HepG2 (cell line): ENCODE measurements around the gene ZNF747. TPM values are rescaled to one million over a fixed set of nuclear protein-coding genes. Genes with fewer than 3 reads are reported as not detected.

ENCODE experiments used
- ATAC-seq: fragments of 200-7000 bp; cut with Tn5 transposase; 3 replicates; pipeline ENCODE4 v1.9.1; 2020; ENCODE audit warnings: mild to moderate bottlenecking, moderate library complexity
- BruUV-seq: library from RNA; stranded (reverse); fragments of 400-500 nt; replicated peaks from 2 replicates; lab custom pipeline; 2021; lab: Mats Ljungman, UMichigan
- CTCF ChIA-PET: fragments of 300-600 bp; formaldehyde crosslinking; extraction: SDS; loops from one replicate; lab custom pipeline; 2021; ENCODE audit warnings: low total read pairs, inconsistent platforms, low intra/inter-chr PET ratio; lab: Yijun Ruan, JAX
- POLR2A ChIA-PET: fragments of 350-600 bp; sonication (Branson Sonifier 250); formaldehyde crosslinking; loops from one replicate; lab custom pipeline; 2020; ENCODE audit warnings: antibody characterized with exemption, inconsistent platforms; lab: Yijun Ruan, JAX
- DNase-seq: peaks from one replicate; pipeline ENCODE4 v3.0.0-alpha.2; 2015; ENCODE audit warnings: low spot score
- FAIRE-seq: peaks from 3 replicates; lab custom pipeline; 2011; peaks lifted over from hg19 to GRCh38; lab: Jason Lieb, UNC
- H2AFZ ChIP-seq: one replicate; pipeline ENCODE4 v1.6.1; 2011; ENCODE audit warnings: low read length, inconsistent platforms
- H3K27ac ChIP-seq: fragments of 300-600 bp; 3 replicates; pipeline ENCODE4 v1.8.0; 2011; ENCODE audit warnings: mixed run types, mild to moderate bottlenecking, mixed read lengths, low read length, inconsistent platforms; ENCODE audit not compliant: insufficient read depth; ENCODE audit errors: extremely low read length
- H3K27me3 ChIP-seq, 2 experiments: fragments of 200-600 bp in 1 of 2; 2 replicates in 1 of 2; 3 replicates in 1 of 2; pipeline versions ENCODE4 v1.6.0 to v1.8.0; 2011; ENCODE audit warnings: low read length in 2 of 2, mild to moderate bottlenecking in 2 of 2, moderate library complexity in 2 of 2, inconsistent platforms in 1 of 2; ENCODE audit not compliant: insufficient read depth in 2 of 2, control insufficient read depth in 1 of 2
- H3K36me3 ChIP-seq, 2 experiments: fragments of 200-600 bp in 1 of 2; replicated peaks in 1 of 2; 2 replicates in 1 of 2; 3 replicates in 1 of 2; pipeline versions ENCODE4 v1.5.1 to v1.8.0; 2011; ENCODE audit warnings: low read length in 2 of 2, inconsistent platforms in 1 of 2; ENCODE audit not compliant: insufficient read depth in 2 of 2, control insufficient read depth in 1 of 2
- H3K4me1 ChIP-seq: 2 replicates; pipeline ENCODE4 v1.5.1; 2012; ENCODE audit warnings: low read length, inconsistent platforms; ENCODE audit not compliant: insufficient read depth
- H3K4me2 ChIP-seq: 2 replicates; pipeline ENCODE4 v1.6.0; 2011; ENCODE audit warnings: low read depth, low read length, inconsistent platforms
- H3K4me3 ChIP-seq, 3 experiments: fragments of 200-600 bp in 1 of 3; sonication (generic), shearing (Covaris generic) in 1 of 3; replicated peaks in 1 of 3; 2 replicates each; pipeline ENCODE4 v1.5.1; 2011 to 2016; ENCODE audit warnings: low read length in 3 of 3, inconsistent platforms in 2 of 3, low read depth in 2 of 3, mild to moderate bottlenecking in 2 of 3, control low read depth in 1 of 3, mixed read lengths in 1 of 3; ENCODE audit not compliant: insufficient read depth in 1 of 3
- H3K79me2 ChIP-seq: one replicate; pipeline ENCODE4 v1.6.1; 2011; ENCODE audit warnings: low read length, inconsistent platforms; ENCODE audit not compliant: insufficient read depth
- H3K9ac ChIP-seq: 2 replicates; pipeline ENCODE4 v1.6.0; 2011; ENCODE audit warnings: mild to moderate bottlenecking, low read depth, low read length, inconsistent platforms; ENCODE audit not compliant: insufficient read depth
- H3K9me3 ChIP-seq: 2 replicates; pipeline ENCODE4 v1.5.1; 2012; ENCODE audit warnings: mild to moderate bottlenecking, low read length
- H4K20me1 ChIP-seq: 2 replicates; pipeline ENCODE4 v1.6.0; 2011; ENCODE audit warnings: inconsistent platforms, mild to moderate bottlenecking, low read length, moderate library complexity; ENCODE audit not compliant: insufficient read depth
- FOXA1 ChIP-seq, 2 experiments: fragments of 450-650 bp in 1 of 2; sonication (generic) in 1 of 2; formaldehyde crosslinking in 1 of 2; IDR thresholded peaks; 2 replicates each; pipeline versions ENCODE4 v1.4.0 to v1.6.1; 2016 to 2020; ENCODE audit warnings: missing genetic modification reagents in 1 of 2
- GATA4 ChIP-seq: sonication (generic); IDR thresholded peaks from 2 replicates; pipeline ENCODE4 v1.6.1; 2016; ENCODE audit warnings: antibody characterized with exemption, low read depth, borderline replicate concordance
- HNF4A ChIP-seq: sonication (generic); formaldehyde crosslinking; IDR thresholded peaks from 2 replicates; pipeline ENCODE4 v1.4.0; 2020; ENCODE audit warnings: missing genetic modification reagents
- KDM2A ChIP-seq: sonication (generic); formaldehyde crosslinking; IDR thresholded peaks from 2 replicates; pipeline ENCODE4 v1.4.0; 2020; ENCODE audit warnings: low read depth, missing genetic modification reagents, borderline replicate concordance
- KLF16 ChIP-seq, 2 experiments: sonication (generic) in 1 of 2; formaldehyde crosslinking in 1 of 2; IDR thresholded peaks; 2 replicates each; pipeline versions ENCODE4 v1.6.1 to v1.8.0; 2016 to 2023; ENCODE audit warnings: missing genetic modification reagents in 2 of 2, missing compliant biosample characterization in 1 of 2
- NFIB ChIP-seq: sonication (generic); formaldehyde crosslinking; IDR thresholded peaks from 2 replicates; pipeline ENCODE4 v1.9.0; 2021; ENCODE audit warnings: missing genetic modification reagents, mild to moderate bottlenecking, borderline replicate concordance
- ZNF256 ChIP-seq: sonication (generic); formaldehyde crosslinking; conservative IDR thresholded peaks from 2 replicates; pipeline ENCODE4 v1.4.0; 2020; ENCODE audit warnings: missing genetic modification reagents
- WGBS: methylation state at CpG from one replicate; pipeline ENCODE4 v1.1.6; 2017; ENCODE audit warnings: low lambda C conversion rate; 5-methylcytosine and 5-hydroxymethylcytosine counted together
- in situ Hi-C: cut with HindIII; loops from 2 replicates; pipeline ENCODE4 v1.10.0; 2017; ENCODE audit warnings: low pct_unique_long_range_greater_than_20kb; ENCODE audit not compliant: extremely low pct_ligation_motif_present
- intact Hi-C: fragments of 100-400 bp; cut with micrococcal nuclease; formaldehyde crosslinking; loops from one replicate; pipeline ENCODE4 v1.10.0; 2022; ENCODE audit not compliant: unreplicated experiment
- polyA plus RNA-seq, 8 experiments: library from polyadenylated mRNA; depleted of rRNA in 3 of 8; stranded (reverse) in 7 of 8; unstranded in 1 of 8; fragments of >200 nt; fragmentation: Illumina TruSeq in 4 of 8; extraction: Trizol in 4 of 8; gene quantifications; 2 replicates each; pipeline versions ENCODE4 v1.2.1 to v1.2.3, GENCODE V29; 2011 to 2016; ENCODE audit warnings: low read depth in 4 of 8, missing spikeins in 1 of 8, mixed read lengths in 1 of 8; ENCODE audit not compliant: insufficient read depth in 1 of 8
- total RNA-seq, 5 experiments: library from RNA; depleted of rRNA; stranded (reverse); fragments of >200 nt; fragmentation: Illumina TruSeq; extraction: Trizol; gene quantifications; 2 replicates each; pipeline ENCODE4 v1.2.3, GENCODE V29; 2016; ENCODE audit warnings: low read depth in 1 of 5
- TF ChIP-seq, protein P1 (sequence below): sonication (generic); formaldehyde crosslinking; IDR thresholded peaks from 2 replicates; pipeline ENCODE4 v1.4.0; 2020; ENCODE audit warnings: mild to moderate bottlenecking, missing genetic modification reagents
- TF ChIP-seq, protein P2 (sequence below): sonication (generic); formaldehyde crosslinking; IDR thresholded peaks from 2 replicates; pipeline ENCODE4 v1.4.0; 2020; ENCODE audit warnings: low read depth, mild to moderate bottlenecking, missing genetic modification reagents

The ZNF747 gene
- total and polyA plus RNA-seq, 2 of the 13 experiments (the other 11 are each of a cell fraction or from before 2014, with no cell fraction given), result 7.2 to 10.2 TPM

DNA sequence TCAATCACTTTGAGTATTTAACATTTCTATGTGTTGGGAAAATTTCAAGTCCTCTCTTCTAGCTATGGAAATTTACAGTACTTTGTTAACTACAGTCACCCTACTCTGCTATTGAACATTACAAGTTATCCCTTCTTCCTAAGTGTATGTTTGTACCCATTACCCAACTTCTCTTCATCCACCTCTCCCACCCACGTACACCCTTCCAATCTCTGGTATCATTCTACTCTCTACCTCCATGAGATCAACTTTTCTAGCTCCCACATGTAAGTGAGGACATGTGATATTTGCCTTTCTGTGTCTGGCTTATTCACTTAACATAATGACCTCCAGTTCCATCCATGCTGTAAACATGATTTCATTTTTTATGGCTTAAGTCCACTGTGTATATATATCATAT lies 40.0 kb upstream of the ZNF747 start (continued):
- no peak for TF ChIP-seq NFIB (CRISPR knock-in tag)

DNA sequence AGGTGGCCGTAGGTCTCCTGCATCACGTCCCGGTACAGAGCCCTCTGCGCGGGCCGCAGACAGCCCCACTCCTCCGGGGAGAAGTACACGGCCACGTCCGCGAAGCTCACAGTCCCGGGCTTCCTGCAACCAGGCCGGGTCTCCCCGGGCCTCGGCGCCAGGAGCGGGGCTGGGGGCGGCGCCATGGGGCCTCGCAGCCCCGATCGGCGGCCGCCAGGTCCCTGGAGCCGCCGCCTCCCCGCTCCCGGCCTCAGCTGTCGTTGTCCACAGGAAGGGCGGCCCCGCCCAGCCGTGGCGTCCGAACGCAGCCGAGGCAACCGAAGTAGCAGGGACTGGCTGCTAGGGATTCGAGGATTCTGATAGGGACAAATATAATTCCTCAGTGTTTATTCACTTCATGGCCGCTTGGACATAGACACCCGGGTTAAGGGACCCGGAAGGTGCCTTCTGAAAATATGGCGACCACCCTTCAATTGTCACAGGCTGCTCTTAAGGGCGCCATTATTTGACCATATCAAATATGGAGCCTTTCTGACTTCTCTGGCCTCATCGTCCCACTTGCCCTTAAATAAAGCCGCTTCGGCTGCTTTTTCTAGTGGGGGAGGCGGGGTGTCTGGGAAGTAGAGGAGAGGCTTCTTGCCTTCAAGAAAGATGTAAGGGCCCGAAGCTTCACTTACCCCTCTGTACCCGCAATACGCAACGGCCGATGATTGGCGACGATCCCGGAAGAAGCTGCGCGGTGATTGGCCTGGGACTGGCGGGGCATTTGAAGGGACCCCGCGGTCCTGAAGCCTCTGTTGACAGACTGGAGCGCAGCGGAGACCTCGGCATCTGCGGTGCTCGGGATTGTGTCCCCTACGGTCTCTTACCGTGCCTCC lies 37.0 kb upstream of the ZNF747 start, which contains the start of gene ZNF688:
Gene ZNF688 (minus strand): TSS at position 270 of the 878 bp plus-strand sequence. CDS start 85 bp downstream, at position 185.
- Histone ChIP-seq H4K20me1 (no peaks in the 10 kb centered on the region), H3K36me3 (no peaks in the 10 kb centered on the region), H3K27me3 (no peaks in the 10 kb centered on the region), H3K79me2 (peaks cover 2% of the 10 kb centered on the region), H3K4me1 (peaks cover 71% of the 10 kb centered on the region), H3K4me2 (peak within 1 kb of the TSS; percentile 94), H3K9ac (peak within 1 kb of the TSS; percentile 93), H3K9me3 (no peaks in the 10 kb centered on the region), H3K4me3 (peak within 1 kb of the TSS; percentile 89 to 97 (median 93)), H3K27ac (peak within 1 kb of the TSS; percentile 89), H2AFZ (peak within 1 kb of the TSS; percentile 50)
- in situ Hi-C loops (loop anchor here (5.0 kb wide), 1 partner anchor 51 kb away; no protein-coding TSS in a partner anchor), intact Hi-C loops (loop anchor here (1.0 to 2.0 kb wide), 3 partner anchors 13 to 39 kb away; partner anchors contain the start of genes ZNF689 and ZNF764)
- under 1% methylated on average over 33 of the region's 67 CpGs for WGBS
- BruUV-seq, result TSS peak; percentile 74
- ChIA-PET POLR2A (interaction anchor here (0.7 to 3.3 kb wide), 23 partner anchors 13 to 176 kb away, joined by 3 to 73 read pairs (median 4); partner anchors contain the start of genes DCTPP1, FBRS, ZNF48 and ZNF689), CTCF (no interaction called here)
- DNase-seq (peak; percentile 93), FAIRE-seq (peak; percentile 94), ATAC-seq (peak; percentile 89)
- TF ChIP-seq GATA4 (no peak), KLF16 (CRISPR knock-in tag; IDR thresholded peaks at IDR 0.05) (peak in 1 of 2 experiments; percentile 68; a peak in 2 of 4 replicates), KDM2A (CRISPR knock-in tag) (no peak; the same call in none of the 2 replicates), FOXA1 (IDR thresholded peaks at IDR 0.05) (no peak), FOXA1 (CRISPR knock-in tag; IDR thresholded peaks at IDR 0.05) (peak; percentile 92), ZNF256 (CRISPR knock-in tag) (no peak), HNF4A (CRISPR knock-in tag) (no peak; the same call in 1 of the 2 replicates)
- TF ChIP-seq, protein P1, sequence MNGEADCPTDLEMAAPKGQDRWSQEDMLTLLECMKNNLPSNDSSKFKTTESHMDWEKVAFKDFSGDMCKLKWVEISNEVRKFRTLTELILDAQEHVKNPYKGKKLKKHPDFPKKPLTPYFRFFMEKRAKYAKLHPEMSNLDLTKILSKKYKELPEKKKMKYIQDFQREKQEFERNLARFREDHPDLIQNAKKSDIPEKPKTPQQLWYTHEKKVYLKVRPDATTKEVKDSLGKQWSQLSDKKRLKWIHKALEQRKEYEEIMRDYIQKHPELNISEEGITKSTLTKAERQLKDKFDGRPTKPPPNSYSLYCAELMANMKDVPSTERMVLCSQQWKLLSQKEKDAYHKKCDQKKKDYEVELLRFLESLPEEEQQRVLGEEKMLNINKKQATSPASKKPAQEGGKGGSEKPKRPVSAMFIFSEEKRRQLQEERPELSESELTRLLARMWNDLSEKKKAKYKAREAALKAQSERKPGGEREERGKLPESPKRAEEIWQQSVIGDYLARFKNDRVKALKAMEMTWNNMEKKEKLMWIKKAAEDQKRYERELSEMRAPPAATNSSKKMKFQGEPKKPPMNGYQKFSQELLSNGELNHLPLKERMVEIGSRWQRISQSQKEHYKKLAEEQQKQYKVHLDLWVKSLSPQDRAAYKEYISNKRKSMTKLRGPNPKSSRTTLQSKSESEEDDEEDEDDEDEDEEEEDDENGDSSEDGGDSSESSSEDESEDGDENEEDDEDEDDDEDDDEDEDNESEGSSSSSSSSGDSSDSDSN (CRISPR knock-in tag), result peak; percentile 91
- TF ChIP-seq, protein P2, sequence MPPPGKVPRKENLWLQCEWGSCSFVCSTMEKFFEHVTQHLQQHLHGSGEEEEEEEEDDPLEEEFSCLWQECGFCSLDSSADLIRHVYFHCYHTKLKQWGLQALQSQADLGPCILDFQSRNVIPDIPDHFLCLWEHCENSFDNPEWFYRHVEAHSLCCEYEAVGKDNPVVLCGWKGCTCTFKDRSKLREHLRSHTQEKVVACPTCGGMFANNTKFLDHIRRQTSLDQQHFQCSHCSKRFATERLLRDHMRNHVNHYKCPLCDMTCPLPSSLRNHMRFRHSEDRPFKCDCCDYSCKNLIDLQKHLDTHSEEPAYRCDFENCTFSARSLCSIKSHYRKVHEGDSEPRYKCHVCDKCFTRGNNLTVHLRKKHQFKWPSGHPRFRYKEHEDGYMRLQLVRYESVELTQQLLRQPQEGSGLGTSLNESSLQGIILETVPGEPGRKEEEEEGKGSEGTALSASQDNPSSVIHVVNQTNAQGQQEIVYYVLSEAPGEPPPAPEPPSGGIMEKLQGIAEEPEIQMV (CRISPR knock-in tag), result no peak
